A549 treated with AZD9567 at 1 μM for 4 hours (cell line): Measurements from ENCODE around the gene GAD2. TPM values are rescaled to one million over a fixed set of nuclear protein-coding genes. Genes with fewer than 3 reads are reported as not detected.

ENCODE experiments used
- total RNA-seq: library from RNA; stranded (reverse); fragments of 200-300 nt; extraction: Qiagen RNA extraction; gene quantifications from 5 replicates; pipeline ENCODE4 v1.2.3, GENCODE V29; 2022; ENCODE audit not compliant: insufficient read depth

GAD2 gene
- total RNA-seq = not detected in 5 replicates

DNA sequence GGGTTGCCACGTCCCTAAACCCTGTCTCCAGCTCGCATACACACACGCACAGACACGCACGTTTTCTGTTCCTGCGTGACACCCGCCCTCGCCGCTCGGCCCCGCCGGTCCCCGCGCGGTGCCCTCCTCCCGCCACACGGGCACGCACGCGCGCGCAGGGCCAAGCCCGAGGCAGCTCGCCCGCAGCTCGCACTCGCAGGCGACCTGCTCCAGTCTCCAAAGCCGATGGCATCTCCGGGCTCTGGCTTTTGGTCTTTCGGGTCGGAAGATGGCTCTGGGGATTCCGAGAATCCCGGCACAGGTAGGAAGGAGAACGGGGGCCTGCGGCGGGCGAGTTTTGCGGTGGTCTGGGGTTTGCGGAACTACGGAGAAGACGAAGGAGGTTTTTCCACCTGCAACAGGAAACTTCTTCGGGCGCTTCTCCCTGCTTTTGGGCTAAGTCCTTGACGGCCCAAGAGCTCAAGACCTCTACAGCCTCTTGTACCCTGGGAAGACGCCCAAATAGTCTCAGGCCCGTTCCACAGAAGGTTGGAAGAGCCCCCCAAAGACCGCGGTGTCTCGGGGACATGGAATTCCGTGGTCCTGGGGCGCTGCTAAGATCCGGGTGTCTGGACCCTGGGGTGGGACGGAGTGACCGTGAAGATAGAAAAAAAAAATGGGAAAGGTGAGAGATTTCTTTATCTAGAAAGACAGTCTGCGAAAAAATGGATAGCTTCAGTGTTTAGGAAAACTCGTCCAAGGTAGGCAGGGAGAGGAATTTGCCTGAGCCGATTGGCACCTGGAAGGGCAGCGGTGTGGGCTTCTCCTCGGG lies at the start of gene GAD2:
TSS of gene GAD2 (plus strand) at position 190 of the 811 bp plus-strand sequence. CDS start at position 226, 36 bp downstream.

Other genes starting within 250 kb of the GAD2 start
- gene APBB1IP, start 221.6 kb downstream of the GAD2 start, total RNA-seq = 5.1 to 5.9 TPM (median 5.3 TPM) in 5 replicates